IgD-negative memory B cell (primary cell): ENCODE data around the gene ATP6V1F. TPM values are rescaled to one million over a fixed set of nuclear protein-coding genes. Genes with fewer than 3 reads are reported as not detected.

Source experiments
- H3K27ac Mint-ChIP-seq, 3 donors: one replicate each; pipeline ENCODE4 v1.8.0; 2020 to 2022; ENCODE audit warnings: mild to moderate bottlenecking in 3 of 3, mixed read lengths in 3 of 3, moderate library complexity in 1 of 3
- H3K27me3 Mint-ChIP-seq: one replicate; pipeline ENCODE4 v1.8.0; 2021; ENCODE audit warnings: mixed read lengths
- H3K36me3 Mint-ChIP-seq: one replicate; pipeline ENCODE4 v1.8.0; 2020; ENCODE audit warnings: mild to moderate bottlenecking, mixed read lengths
- H3K4me1 Mint-ChIP-seq, 3 donors: one replicate each; pipeline ENCODE4 v1.8.0; 2020 to 2022; ENCODE audit warnings: mixed read lengths in 3 of 3, mild to moderate bottlenecking in 1 of 3
- H3K4me3 Mint-ChIP-seq, 4 donors: one replicate each; pipeline ENCODE4 v1.8.0; 2020 to 2022; ENCODE audit warnings: mild to moderate bottlenecking in 4 of 4, mixed read lengths in 4 of 4, moderate library complexity in 3 of 4
- H3K9me3 Mint-ChIP-seq, 3 donors: one replicate each; pipeline ENCODE4 v1.8.0; 2020 to 2021; ENCODE audit warnings: mixed read lengths in 3 of 3, mild to moderate bottlenecking in 1 of 3
- polyA plus RNA-seq: library from polyadenylated mRNA; unstranded; fragments of 300-500 nt; fragmentation: Illumina TruSeq; gene quantifications from one replicate; pipeline ENCODE4 v1.2.3, GENCODE V29; 2021

Gene ATP6V1F
- polyA plus RNA-seq, 1 donor from 2014 or later, result 325 TPM

DNA sequence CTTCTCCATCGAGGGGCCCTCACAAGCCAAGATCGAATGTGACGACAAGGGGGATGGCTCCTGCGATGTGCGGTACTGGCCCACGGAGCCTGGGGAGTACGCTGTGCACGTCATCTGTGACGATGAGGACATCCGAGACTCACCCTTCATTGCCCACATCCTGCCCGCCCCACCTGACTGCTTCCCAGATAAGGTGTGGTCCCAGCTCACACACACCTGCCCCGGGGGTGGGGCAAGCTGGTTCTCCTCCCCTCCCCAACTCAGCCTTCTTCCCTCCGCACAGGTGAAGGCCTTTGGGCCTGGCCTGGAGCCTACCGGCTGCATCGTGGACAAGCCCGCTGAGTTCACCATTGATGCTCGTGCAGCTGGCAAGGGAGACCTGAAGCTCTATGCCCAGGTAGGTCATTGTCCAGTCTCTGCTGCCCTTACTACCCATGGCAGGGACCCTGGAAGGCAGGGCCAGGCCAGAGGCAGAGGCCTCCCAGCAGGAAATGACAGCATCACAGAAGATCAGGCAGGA, 21.4 kb upstream of the ATP6V1F start:
- Mint-ChIP-seq H3K9me3 (no peaks in the 10 kb centered on the region), H3K4me3 (peak overlapping the region in 3 of 4 donors; percentile 23 to 86 (median 52)), H3K27me3 (peaks cover 5% of the 10 kb centered on the region), H3K27ac (peak overlapping the region in 2 of 3 donors; percentile 73 to 75), H3K36me3 (no peaks in the 10 kb centered on the region), H3K4me1 (peaks cover 3 to 9% (median 6%) of the 10 kb centered on the region in 3 donors)

- Mint-ChIP-seq H3K9me3 (no peaks in the 10 kb centered on the region), H3K36me3 (no peaks in the 10 kb centered on the region), H3K27ac (no peak overlapping the region), H3K27me3 (peaks cover 5% of the 10 kb centered on the region), H3K4me3 (no peak overlapping the region), H3K4me1 (peaks cover 3 to 9% (median 6%) of the 10 kb centered on the region in 3 donors)
Observed at GRCh38 chr7:128841921-128842673, 20.6 kb upstream of the ATP6V1F start.

- peaks cover 5% of the 10 kb centered on the region for H3K27me3 Mint-ChIP-seq
- no peaks in the 10 kb centered on the region for H3K9me3 Mint-ChIP-seq
- H3K4me1 Mint-ChIP-seq, result peaks cover 3 to 9% (median 6%) of the 10 kb centered on the region in 3 donors
- H3K4me3 Mint-ChIP-seq, result no peak overlapping the region
- no peaks in the 10 kb centered on the region for H3K36me3 Mint-ChIP-seq
- H3K27ac Mint-ChIP-seq, result no peak overlapping the region
Observed at GRCh38 chr7:128842674-128843641, 19.7 kb upstream of the ATP6V1F start.

DNA sequence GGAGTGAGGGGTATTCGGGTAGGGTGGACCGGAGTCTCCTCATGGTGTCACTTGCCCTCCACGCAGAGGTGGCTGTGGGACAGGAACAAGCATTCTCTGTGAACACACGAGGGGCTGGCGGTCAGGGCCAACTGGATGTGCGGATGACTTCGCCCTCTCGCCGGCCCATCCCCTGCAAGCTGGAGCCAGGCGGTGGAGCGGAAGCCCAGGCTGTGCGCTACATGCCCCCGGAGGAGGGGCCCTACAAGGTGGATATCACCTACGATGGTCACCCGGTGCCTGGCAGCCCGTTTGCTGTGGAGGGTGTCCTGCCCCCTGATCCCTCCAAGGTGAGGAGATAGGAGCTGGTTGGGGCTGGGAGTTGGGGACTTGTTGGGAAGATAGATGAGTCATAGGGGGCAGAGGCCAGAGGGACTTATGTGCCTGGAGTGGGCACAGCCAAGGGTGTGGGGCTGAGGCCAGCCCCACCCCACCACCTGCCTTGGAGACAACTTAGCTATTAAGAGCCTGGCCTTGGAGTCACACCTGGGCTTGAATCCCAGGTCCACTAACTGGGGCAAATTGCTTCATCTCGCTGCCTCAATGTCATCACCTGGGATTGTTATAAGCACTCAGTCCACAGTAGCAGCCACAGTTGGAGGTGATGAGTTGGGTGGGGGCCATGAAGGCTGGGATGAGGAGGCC, 18.6 kb upstream of the ATP6V1F start:
- Mint-ChIP-seq H3K27ac (no peak overlapping the region), H3K36me3 (no peaks in the 10 kb centered on the region), H3K9me3 (no peaks in the 10 kb centered on the region), H3K4me1 (peaks cover 3 to 9% (median 6%) of the 10 kb centered on the region in 3 donors), H3K27me3 (peaks cover 5% of the 10 kb centered on the region), H3K4me3 (no peak overlapping the region)

DNA sequence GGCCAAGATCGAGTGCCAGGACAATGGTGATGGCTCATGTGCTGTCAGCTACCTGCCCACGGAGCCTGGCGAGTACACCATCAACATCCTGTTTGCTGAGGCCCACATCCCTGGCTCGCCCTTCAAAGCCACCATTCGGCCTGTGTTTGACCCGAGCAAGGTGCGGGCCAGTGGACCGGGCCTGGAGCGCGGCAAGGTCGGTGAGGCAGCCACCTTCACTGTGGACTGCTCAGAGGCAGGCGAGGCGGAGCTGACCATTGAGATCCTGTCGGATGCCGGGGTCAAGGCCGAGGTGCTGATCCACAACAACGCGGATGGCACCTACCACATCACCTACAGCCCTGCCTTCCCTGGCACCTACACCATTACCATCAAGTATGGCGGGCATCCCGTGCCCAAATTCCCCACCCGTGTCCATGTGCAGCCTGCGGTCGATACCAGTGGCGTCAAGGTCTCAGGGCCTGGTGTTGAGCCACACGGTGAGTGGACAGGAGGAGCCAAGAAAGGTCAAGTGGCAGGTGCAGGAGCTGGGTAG, 17.8 kb upstream of the ATP6V1F start:
- Mint-ChIP-seq H3K36me3 (no peaks in the 10 kb centered on the region), H3K4me3 (no peak overlapping the region), H3K4me1 (peaks cover 3 to 9% (median 6%) of the 10 kb centered on the region in 3 donors), H3K27ac (no peak overlapping the region), H3K27me3 (peaks cover 5% of the 10 kb centered on the region), H3K9me3 (no peaks in the 10 kb centered on the region)

DNA sequence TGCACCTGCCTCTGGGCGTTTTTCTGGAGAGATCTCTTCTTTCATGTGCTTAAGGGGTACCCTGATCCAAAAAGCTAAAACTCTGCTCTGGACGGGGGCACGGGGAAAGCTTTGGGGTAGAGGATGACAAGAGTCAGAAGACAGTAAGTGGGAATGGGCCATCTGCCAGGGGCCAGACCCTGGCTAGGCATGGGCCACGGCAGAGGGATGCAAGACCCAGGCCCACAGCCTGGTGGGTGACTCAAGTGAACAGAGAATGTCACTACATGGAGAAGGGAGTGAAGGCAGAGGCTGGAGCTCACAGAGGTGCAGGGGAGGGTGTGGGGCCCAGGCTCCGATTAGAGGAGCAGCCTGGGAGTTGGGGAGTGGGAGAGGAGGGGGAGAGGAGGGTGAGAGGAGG, 17.2 kb upstream of the ATP6V1F start:
- Mint-ChIP-seq H3K27me3 (peaks cover 3% of the 10 kb centered on the region), H3K4me1 (peaks cover 3 to 9% (median 6%) of the 10 kb centered on the region in 3 donors), H3K4me3 (no peak overlapping the region), H3K27ac (no peak overlapping the region), H3K36me3 (no peaks in the 10 kb centered on the region), H3K9me3 (no peaks in the 10 kb centered on the region)

- Mint-ChIP-seq H3K9me3 (no peaks in the 10 kb centered on the region), H3K36me3 (no peaks in the 10 kb centered on the region), H3K4me3 (peak overlapping the region in 1 of 4 donors; percentile 47), H3K27me3 (peaks cover 3% of the 10 kb centered on the region), H3K4me1 (peaks cover 3 to 6% (median 5%) of the 10 kb centered on the region in 3 donors), H3K27ac (peak overlapping the region in 1 of 3 donors; percentile 74)
Observed at GRCh38 chr7:128845987-128846386, 16.7 kb upstream of the ATP6V1F start.

DNA sequence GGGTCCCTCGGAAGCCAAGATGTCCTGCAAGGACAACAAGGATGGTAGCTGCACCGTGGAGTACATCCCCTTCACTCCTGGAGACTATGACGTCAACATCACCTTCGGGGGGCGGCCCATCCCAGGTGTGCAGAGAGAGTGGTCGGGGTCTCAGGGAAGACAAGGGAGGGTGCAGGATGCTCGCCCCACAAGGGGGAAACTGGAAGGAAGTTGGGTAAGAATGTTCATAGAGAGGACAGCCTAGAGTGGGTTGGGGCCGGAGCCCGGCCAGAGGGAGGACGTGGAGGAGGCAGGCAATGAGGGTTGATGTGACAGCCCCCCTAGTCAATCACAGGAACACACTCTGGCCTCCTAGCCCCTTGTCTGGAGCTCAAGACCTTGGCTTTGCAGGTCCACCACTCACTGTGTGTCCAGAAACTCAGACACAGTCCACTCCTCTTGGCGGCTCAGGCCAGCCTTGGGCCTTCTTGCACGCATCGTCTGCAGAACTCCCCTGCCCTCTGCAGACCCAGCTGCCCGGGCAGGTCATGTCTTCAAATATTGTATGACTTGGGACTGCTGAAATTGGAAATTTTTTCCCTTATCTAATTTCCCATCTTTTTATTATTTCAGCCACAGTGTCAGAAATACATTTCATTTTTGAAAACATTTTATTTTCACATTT, 15.7 kb upstream of the ATP6V1F start:
- peaks cover 0 to 1% (median 0%) of the 10 kb centered on the region in 3 donors for H3K4me1 Mint-ChIP-seq
- H3K27me3 Mint-ChIP-seq, result peaks cover 3% of the 10 kb centered on the region
- H3K9me3 Mint-ChIP-seq, result no peaks in the 10 kb centered on the region
- no peak overlapping the region for H3K4me3 Mint-ChIP-seq
- H3K27ac Mint-ChIP-seq, result peak overlapping the region in 1 of 3 donors; percentile 74
- H3K36me3 Mint-ChIP-seq, result no peaks in the 10 kb centered on the region

DNA sequence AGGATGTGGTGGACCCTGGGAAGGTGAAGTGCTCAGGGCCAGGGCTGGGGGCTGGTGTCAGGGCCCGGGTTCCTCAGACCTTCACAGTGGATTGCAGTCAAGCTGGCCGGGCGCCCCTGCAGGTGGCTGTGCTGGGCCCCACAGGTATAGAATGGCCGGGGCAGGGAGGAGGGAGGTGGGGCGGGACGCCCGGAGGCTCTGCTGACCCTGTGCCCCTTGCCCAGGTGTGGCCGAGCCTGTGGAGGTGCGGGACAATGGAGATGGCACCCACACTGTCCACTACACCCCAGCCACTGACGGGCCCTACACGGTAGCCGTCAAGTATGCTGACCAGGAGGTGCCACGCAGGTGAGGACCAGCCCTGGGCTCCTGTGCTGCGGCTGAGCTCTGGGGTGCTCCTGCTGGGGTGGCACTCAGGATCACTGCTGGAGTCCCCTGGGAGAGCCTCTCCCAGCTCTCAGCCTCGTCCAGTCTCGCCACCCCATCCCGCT, 14.9 kb upstream of the ATP6V1F start:
- Mint-ChIP-seq H3K4me1 (no peaks in the 10 kb centered on the region), H3K27ac (no peak overlapping the region), H3K36me3 (no peaks in the 10 kb centered on the region), H3K9me3 (no peaks in the 10 kb centered on the region), H3K4me3 (no peak overlapping the region), H3K27me3 (peaks cover 3% of the 10 kb centered on the region)

DNA sequence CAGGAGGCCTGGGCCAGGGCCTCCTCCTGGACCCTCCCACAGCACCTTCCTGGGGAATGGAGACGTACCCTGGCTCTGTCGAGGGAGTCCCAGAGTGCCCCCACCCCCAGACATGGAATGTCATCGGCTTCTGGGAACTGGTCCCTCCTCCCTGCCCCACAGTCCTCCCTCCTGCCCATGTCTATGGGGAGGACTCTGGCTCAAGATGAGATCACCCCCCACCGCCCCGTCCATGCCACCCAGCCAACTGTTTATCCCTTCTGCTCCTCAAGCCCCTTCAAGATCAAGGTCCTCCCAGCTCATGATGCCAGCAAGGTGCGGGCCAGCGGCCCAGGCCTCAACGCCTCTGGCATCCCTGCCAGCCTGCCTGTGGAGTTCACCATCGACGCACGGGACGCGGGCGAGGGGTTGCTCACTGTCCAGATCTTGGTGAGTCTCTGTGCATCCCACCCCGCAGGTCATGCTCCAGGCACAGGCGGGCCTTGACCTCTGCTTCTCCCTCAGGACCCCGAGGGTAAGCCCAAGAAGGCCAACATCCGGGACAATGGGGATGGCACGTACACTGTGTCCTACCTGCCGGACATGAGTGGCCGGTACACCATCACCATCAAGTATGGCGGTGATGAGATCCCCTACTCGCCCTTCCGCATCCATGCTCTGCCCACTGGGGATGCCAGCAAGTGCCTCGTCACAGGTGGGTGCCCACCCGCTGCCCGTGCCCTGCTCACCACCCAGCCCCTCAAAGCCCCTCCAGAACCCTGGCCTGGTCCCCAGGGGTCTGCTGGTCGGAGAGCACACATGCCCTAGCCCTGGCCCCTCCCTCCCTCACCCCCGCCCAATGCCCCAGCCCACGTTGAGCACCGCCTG, 14.1 kb upstream of the ATP6V1F start:
- no peaks in the 10 kb centered on the region for H3K36me3 Mint-ChIP-seq
- no peak overlapping the region for H3K4me3 Mint-ChIP-seq
- H3K27ac Mint-ChIP-seq, result no peak overlapping the region
- H3K9me3 Mint-ChIP-seq, result no peaks in the 10 kb centered on the region
- H3K27me3 Mint-ChIP-seq, result peaks cover 6% of the 10 kb centered on the region
- H3K4me1 Mint-ChIP-seq, result no peaks in the 10 kb centered on the region

DNA sequence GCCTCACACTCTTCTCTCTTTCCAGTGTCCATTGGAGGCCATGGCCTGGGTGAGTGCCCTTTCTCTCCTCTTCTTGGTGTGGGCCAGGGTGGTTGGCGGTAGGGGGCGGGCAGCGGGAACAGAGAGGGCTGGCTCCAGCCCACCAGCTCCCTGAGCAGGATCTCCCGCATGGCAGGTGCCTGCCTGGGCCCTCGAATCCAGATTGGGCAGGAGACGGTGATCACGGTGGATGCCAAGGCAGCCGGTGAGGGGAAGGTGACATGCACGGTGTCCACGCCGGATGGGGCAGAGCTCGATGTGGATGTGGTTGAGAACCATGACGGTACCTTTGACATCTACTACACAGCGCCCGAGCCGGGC, 13.5 kb upstream of the ATP6V1F start:
- Mint-ChIP-seq H3K4me3 (no peak overlapping the region), H3K36me3 (no peaks in the 10 kb centered on the region), H3K9me3 (no peaks in the 10 kb centered on the region), H3K27ac (no peak overlapping the region), H3K4me1 (no peaks in the 10 kb centered on the region), H3K27me3 (peaks cover 6% of the 10 kb centered on the region)

DNA sequence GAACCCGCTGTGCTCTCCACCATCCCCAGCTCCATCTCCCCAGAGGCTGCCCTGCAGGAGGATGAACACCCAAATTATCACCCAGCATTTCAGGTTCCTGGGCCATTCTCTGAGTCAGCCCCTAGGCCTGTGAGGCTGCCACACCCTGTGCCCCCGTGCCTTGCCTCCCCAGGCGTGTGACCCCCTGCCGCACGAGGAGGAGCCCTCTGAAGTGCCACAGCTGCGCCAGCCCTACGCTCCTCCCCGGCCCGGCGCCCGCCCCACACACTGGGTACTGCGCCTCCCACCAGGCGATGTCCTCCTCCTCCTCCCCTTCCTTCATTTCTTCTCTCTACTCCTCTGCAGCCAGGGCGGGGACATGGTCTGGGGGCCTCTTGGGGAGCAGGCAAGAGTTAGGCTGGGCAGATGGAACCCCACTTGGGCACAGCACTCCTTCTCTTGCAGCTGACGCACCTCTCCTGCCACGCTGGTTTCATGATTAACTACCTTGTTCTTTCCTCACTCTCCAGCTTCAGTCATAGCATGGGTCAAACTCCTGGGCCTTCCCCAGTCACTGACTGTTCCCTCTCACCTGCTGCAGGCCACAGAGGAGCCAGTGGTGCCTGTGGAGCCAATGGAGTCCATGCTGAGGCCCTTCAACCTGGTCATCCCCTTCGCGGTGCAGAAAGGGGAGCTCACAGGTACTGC, 12.7 kb upstream of the ATP6V1F start:
- Mint-ChIP-seq H3K4me3 (no peak overlapping the region), H3K27me3 (peaks cover 6% of the 10 kb centered on the region), H3K9me3 (no peaks in the 10 kb centered on the region), H3K36me3 (no peaks in the 10 kb centered on the region), H3K4me1 (no peaks in the 10 kb centered on the region), H3K27ac (no peak overlapping the region)
